CD4-positive, alpha-beta T cell (primary cell): ENCODE measurements around the gene SMIM11. TPM values are rescaled to one million over a fixed set of nuclear protein-coding genes. Genes with fewer than 3 reads are reported as not detected.

Experiments
- ATAC-seq: fragments of 200-7000 bp; cut with Tn5 transposase; one replicate; pipeline ENCODE4 v1.10.0; 2022; ENCODE audit warnings: mild to moderate bottlenecking; ENCODE audit not compliant: poor library complexity
- CTCF ChIA-PET: fragments of 350-600 bp; sonication (Branson Sonifier 250); formaldehyde crosslinking; loops from one replicate; lab custom pipeline; 2021; ENCODE audit warnings: antibody characterized with exemption, inconsistent platforms; lab: Charles Lee
- POLR2A ChIA-PET: fragments of 350-600 bp; sonication (Branson Sonifier 250); formaldehyde crosslinking; loops from one replicate; lab custom pipeline; 2021; ENCODE audit warnings: antibody characterized with exemption, inconsistent platforms; lab: Charles Lee
- DNase-seq, 14 experiments: peaks; one replicate each; pipeline ENCODE4 v3.0.0-alpha.2; 2013 to 2020; ENCODE audit warnings: mixed read lengths in 2 of 14
- H3K27ac ChIP-seq, 2 donors: one replicate each; pipeline versions ENCODE4 v1.5.1 to v1.7.0; 2013; ENCODE audit warnings: low read length in 2 of 2, low read depth in 1 of 2, mild to moderate bottlenecking in 1 of 2
- H3K27me3 ChIP-seq, 2 experiments: 1 replicate in 1 of 2; 2 replicates in 1 of 2; pipeline versions ENCODE4 v1.6.1 to v1.7.0; 2013; ENCODE audit warnings: low read length in 2 of 2, control low read depth in 1 of 2, mild to moderate bottlenecking in 1 of 2, moderate library complexity in 1 of 2; ENCODE audit not compliant: insufficient read depth in 2 of 2, control insufficient read depth in 1 of 2
- H3K36me3 ChIP-seq: one replicate; pipeline ENCODE4 v1.6.1; 2013; ENCODE audit warnings: low read length, control low read depth; ENCODE audit not compliant: insufficient read depth
- H3K4me1 ChIP-seq: one replicate; pipeline ENCODE4 v1.6.1; 2013; ENCODE audit warnings: low read length, control low read depth; ENCODE audit not compliant: insufficient read depth
- H3K4me3 ChIP-seq: one replicate; pipeline ENCODE4 v1.5.1; 2013; ENCODE audit warnings: mild to moderate bottlenecking, low read length, moderate library complexity
- H3K9me3 ChIP-seq, 2 experiments: 1 replicate in 1 of 2; 2 replicates in 1 of 2; pipeline versions ENCODE4 v1.6.1 to v1.7.0; 2013; ENCODE audit warnings: low read length in 2 of 2, mild to moderate bottlenecking in 2 of 2, control low read depth in 1 of 2, moderate library complexity in 1 of 2; ENCODE audit not compliant: control insufficient read depth in 1 of 2, insufficient read depth in 1 of 2
- H3K27ac Mint-ChIP-seq: one replicate; pipeline ENCODE4 v1.8.0; 2020; ENCODE audit warnings: mixed read lengths
- H3K27me3 Mint-ChIP-seq: one replicate; pipeline ENCODE4 v1.8.0; 2021; ENCODE audit warnings: mixed read lengths
- H3K36me3 Mint-ChIP-seq: one replicate; pipeline ENCODE4 v1.8.0; 2021; ENCODE audit warnings: low read depth, mixed read lengths
- H3K4me1 Mint-ChIP-seq: one replicate; pipeline ENCODE4 v1.8.0; 2021; ENCODE audit warnings: low read depth, mixed read lengths
- H3K4me3 Mint-ChIP-seq: one replicate; pipeline ENCODE4 v1.8.0; 2020; ENCODE audit warnings: mild to moderate bottlenecking, mixed read lengths
- H3K9me3 Mint-ChIP-seq: one replicate; pipeline ENCODE4 v1.8.0; 2020; ENCODE audit warnings: mixed read lengths
- CTCF ChIP-seq: fragments of 200-600 bp; IDR thresholded peaks from one replicate; pipeline ENCODE4 v1.8.0; 2022; ENCODE audit warnings: antibody characterized with exemption, mild to moderate bottlenecking
- intact Hi-C, 2 experiments: fragments of 100-400 bp; cut with DNase I in 1 of 2; cut with micrococcal nuclease in 1 of 2; formaldehyde crosslinking; loops; one replicate each; pipeline versions ENCODE4 v1.15.1 to v1.9.0; 2023 to 2025; cut with DNase I, micrococcal nuclease
- total RNA-seq, 174 experiments: library from RNA in 2 of 174; stranded (reverse) in 2 of 174; gene quantifications; one replicate each; pipeline ENCODE4 v1.2.3 and lab custom pipeline; 2021 to 2026

SMIM11 gene
- total RNA-seq, 2 experiments from 2014 or later = 3.1 to 4.7 TPM

- H3K9me3 ChIP-seq = no peaks in the 10 kb centered on the region
- POLR2A ChIA-PET = no interaction called here
These were observed 16.4 kb upstream of the SMIM11 start for GRCh38 chr21:34358866-34359265.

GRCh38 chr21:34360488-34361241 lies 14.6 kb upstream of the SMIM11 start:
- Mint-ChIP-seq H3K27ac (no peak overlapping the region), H3K4me1 (peaks cover 6% of the 10 kb centered on the region), H3K27me3 (peaks cover 21% of the 10 kb centered on the region), H3K36me3 (no peaks in the 10 kb centered on the region), H3K9me3 (peaks cover 4% of the 10 kb centered on the region), H3K4me3 (no peak overlapping the region)
- Histone ChIP-seq H3K27ac (no peak overlapping the region), H3K27me3 (no peaks in the 10 kb centered on the region), H3K36me3 (no peaks in the 10 kb centered on the region), H3K4me3 (no peak overlapping the region), H3K4me1 (peaks cover 6% of the 10 kb centered on the region), H3K9me3 (no peaks in the 10 kb centered on the region)
- CTCF ChIA-PET = interaction anchor here (2.5 kb wide), 1 partner anchor 437 kb away, joined by 9 read pairs; no protein-coding TSS in a partner anchor
- no peak for DNase-seq
- TF ChIP-seq CTCF = no peak
- POLR2A ChIA-PET = no interaction called here
- ATAC-seq = no peak
- intact Hi-C loops = loop anchor here in 1 of 2 experiments (1.0 kb wide), 1 partner anchor 270 kb away; no protein-coding TSS in a partner anchor

More at GRCh38 chr21:34358866-34359265, 16.4 kb upstream of the SMIM11 start:
- no peaks in the 10 kb centered on the region for H3K36me3 ChIP-seq
- CTCF ChIA-PET = interaction anchor here (1.2 to 1.3 kb wide), 2 partner anchors 11 to 435 kb away, joined by 3 to 5 read pairs; no protein-coding TSS in a partner anchor
- no peak overlapping the region for H3K4me3 Mint-ChIP-seq
- no peak overlapping the region for H3K4me3 ChIP-seq
- TF ChIP-seq CTCF = no peak
- no peak overlapping the region for H3K27ac ChIP-seq
- H3K27ac Mint-ChIP-seq = no peak overlapping the region
- peaks cover 4% of the 10 kb centered on the region for H3K9me3 Mint-ChIP-seq
- H3K27me3 Mint-ChIP-seq = peaks cover 28% of the 10 kb centered on the region
- peaks cover 6% of the 10 kb centered on the region for H3K4me1 ChIP-seq
- no peaks in the 10 kb centered on the region for H3K27me3 ChIP-seq
- ATAC-seq (no peak), DNase-seq (no peak)
- no peaks in the 10 kb centered on the region for H3K36me3 Mint-ChIP-seq
- intact Hi-C loops = no loop called here
- H3K4me1 Mint-ChIP-seq = peaks cover 10% of the 10 kb centered on the region

GRCh38 chr21:34362136-34362444 lies 13.2 kb upstream of the SMIM11 start:
- Histone ChIP-seq H3K27ac (no peak overlapping the region), H3K27me3 (no peaks in the 10 kb centered on the region), H3K4me1 (peaks cover 6% of the 10 kb centered on the region), H3K9me3 (no peaks in the 10 kb centered on the region), H3K4me3 (no peak overlapping the region), H3K36me3 (no peaks in the 10 kb centered on the region)
- peaks cover 21% of the 10 kb centered on the region for H3K27me3 Mint-ChIP-seq
- CTCF ChIA-PET = interaction anchor here (0.7 to 2.5 kb wide), 6 partner anchors 14 to 438 kb away, joined by 3 to 9 read pairs (median 4); no protein-coding TSS in a partner anchor
- peaks cover 4% of the 10 kb centered on the region for H3K9me3 Mint-ChIP-seq
- peak; percentile 59 for TF ChIP-seq CTCF
- intact Hi-C loops = loop anchor here in 1 of 2 experiments (1.0 kb wide), 1 partner anchor 268 kb away; no protein-coding TSS in a partner anchor
- H3K4me3 Mint-ChIP-seq = no peak overlapping the region
- POLR2A ChIA-PET = no interaction called here
- peaks cover 6% of the 10 kb centered on the region for H3K4me1 Mint-ChIP-seq
- no peak for ATAC-seq
- H3K36me3 Mint-ChIP-seq = no peaks in the 10 kb centered on the region
- H3K27ac Mint-ChIP-seq = no peak overlapping the region
- DNase-seq = no peak
